Activated T-cell treated with anti-CD3 and anti-CD28 coated beads for 24 hours (primary cell): ENCODE measurements around the gene ITGA6.

Experiments
- DNase-seq: peaks from one replicate; pipeline ENCODE4 v3.0.0-alpha.2; 2020; ENCODE audit warnings: low read depth

ITGA6 gene

DNA sequence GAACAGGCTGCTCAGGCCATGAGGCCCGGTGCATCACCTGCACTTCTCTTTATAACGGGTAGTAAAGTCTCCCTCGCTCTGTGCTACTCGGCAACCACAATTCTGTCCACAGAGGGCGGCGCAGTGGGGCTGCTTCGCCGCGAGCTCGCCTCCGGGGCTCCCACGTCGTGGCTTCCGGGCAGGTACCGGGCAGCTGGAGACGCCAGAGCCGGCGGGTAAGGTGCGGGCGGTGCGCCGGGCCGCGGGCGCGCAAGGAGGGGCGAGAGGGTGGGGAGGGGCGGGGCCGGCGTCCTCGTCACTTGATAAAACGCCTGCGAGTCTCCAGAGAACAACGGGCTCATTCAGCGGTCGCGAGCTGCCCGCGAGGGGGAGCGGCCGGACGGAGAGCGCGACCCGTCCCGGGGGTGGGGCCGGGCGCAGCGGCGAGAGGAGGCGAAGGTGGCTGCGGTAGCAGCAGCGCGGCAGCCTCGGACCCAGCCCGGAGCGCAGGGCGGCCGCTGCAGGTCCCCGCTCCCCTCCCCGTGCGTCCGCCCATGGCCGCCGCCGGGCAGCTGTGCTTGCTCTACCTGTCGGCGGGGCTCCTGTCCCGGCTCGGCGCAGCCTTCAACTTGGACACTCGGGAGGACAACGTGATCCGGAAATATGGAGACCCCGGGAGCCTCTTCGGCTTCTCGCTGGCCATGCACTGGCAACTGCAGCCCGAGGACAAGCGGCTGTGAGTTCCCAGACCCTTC, at the start of gene ITGA6:
Gene ITGA6 (plus strand): TSS at position 331 of the 734 bp plus-strand sequence.
- DNase-seq, result peak; percentile 57

DNA sequence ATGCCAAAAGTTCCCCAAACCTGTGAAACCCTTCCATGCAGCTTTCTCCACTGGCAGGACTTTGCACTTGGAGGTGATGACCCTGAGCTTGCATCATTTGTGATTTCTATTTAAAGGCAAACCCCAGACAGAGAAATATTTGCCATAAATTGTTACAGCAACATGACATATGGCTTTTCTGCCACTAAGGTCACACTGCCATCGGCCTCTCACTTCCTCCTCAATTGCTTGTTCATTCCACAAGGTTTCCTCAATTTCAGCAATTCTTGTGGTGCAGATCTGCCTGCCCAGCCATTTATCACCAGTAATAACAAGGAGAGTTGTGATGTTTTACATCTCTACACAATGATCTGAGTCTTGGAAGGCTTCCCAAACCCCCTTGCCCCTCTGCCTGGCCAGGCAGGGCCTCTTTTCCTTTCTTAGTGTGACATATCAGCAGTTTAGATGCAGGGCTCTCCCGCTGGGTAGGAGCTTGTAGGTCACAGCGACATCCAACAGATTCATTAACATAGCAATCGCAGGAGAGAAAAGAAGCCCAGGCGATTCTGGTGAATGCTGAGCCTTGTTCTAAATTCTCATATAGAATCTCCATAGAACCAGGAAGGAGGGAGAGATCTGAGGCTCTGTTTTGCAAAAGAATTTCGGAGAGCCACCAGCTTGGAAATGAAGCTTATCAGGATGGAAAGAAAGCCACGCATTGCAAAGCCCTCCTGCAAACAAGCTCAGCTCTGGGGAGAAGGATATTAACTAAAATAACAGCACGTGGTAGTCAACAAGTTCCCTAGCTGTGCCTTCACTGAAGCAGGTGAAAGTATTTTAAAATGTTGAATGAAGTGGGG, 46.7 kb upstream of the ITGA6 start:
- no peak for DNase-seq

DNA sequence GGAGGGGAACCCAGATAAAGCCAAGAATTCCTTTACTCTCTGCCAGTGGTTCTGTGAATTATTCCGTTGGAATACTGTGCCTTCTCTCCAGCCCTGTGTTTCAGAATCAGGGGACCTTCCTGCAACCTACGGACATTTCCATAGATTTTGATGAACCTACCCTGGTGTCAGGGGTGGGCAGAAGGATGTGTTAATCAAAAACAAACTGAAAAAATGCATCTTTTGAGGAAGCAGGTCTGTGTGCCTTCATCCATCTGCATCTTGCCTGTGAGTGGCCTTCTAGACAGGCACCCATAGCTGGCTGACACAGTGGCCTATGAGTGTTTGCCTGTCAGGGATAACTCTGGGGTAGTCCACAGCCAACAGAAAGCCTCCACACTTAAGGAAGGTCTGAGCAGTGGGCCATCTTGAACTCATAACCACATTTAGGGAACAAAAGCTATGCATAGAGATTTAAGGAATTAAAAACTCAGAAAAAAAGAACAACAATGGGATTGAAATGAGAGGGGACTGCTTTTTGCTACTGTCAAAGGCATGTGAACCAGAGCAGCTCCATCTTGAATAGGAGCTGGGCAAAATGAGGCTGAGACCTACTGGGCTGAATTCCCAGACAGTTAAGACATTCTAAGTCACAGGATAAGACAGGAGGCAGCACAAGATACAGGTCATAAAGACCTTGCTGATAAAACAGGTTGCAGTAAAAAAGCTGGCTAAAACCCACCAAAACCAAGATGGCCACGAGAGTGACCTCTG, 45.9 kb upstream of the ITGA6 start:
- no peak for DNase-seq

DNA sequence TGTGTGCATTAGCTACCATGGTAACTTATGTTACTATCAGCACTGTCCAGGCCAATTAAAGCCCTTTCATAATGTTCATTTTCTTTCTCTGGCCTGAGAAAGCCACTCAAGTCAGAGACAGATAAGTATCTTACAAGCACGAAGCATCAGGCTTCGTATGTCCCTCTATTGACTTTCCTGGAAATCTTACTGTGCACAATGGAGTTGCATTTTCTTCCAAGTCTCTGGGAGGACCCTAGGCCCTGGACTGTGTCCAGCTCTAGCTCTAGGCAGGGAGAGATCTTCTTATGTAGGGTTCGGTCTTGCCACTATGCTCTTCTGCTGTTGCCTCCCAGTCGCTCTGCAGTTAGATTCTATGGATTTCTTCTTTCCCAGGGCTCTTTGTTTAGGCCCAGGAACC, 40.0 kb upstream of the ITGA6 start:
- no peak for DNase-seq

DNA sequence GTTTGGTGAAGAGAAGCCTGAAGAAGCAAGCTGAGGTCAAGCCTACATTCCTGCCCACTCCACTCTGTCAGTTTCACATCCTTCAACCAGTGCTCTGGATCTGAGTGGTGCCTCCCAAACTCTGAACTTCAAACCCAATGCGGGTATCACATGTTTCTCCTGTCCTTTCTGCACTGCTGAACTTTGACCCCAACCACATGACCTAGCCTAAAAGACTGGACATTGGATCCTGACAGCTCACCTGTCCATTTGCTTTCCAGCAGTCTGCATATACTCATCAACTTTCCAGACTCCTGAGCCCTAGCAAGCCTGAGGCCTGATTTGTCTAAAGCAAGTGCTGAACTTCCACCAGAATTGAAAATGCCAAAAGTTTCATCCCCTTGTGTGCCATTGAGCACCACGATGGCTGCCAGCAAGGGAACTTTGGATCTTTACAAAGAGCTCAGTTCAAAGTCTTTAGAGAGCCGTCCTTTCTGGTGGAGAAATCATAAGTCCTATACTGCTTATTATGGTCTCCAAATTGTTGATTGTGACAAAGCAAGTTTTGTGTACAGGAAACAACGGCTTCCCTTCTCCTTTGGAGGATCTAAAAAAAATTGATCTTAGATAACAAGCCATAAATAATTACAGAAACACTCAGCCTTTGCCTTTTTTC, 37.6 kb upstream of the ITGA6 start:
- DNase-seq, result no peak

DNA sequence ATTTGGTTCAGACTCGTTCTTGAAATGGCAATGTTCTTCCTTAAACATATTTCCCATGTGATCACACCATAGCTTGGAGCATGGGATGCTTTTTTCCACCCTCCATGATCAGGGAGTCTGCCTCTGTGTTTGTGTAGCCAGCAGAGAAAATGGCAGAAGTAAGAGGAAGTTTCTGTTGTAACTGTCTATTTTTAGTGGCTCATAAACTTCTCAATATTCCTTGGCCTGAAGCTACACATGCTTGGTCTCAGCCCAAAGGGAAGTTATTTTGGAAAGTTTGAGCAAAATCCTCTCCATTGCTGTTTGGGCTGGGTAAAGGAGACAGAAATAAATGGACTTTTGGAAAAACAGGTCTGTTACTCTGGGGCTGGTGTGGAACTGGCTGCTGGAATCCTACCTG, 33.4 kb upstream of the ITGA6 start:
- no peak for DNase-seq

DNA sequence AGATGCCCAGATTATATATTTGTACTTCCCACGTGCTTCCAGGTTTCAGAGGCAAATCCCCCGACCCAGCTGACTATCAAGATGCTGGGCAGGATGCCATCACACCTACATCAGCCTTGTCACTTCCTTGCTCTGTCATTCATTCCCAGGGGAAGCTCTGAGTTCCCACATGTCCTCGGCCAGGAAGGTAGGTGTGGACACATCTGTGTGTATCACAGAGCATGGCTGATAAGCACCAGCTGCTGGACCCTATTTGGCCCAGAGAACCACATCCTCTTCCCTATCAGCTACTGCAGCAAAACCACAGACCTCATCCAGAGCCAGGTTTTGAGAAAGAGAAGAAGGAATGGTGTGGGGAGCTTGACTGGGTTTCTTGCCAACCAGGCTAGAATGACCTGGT, 31.9 kb upstream of the ITGA6 start:
- DNase-seq, result no peak

DNA sequence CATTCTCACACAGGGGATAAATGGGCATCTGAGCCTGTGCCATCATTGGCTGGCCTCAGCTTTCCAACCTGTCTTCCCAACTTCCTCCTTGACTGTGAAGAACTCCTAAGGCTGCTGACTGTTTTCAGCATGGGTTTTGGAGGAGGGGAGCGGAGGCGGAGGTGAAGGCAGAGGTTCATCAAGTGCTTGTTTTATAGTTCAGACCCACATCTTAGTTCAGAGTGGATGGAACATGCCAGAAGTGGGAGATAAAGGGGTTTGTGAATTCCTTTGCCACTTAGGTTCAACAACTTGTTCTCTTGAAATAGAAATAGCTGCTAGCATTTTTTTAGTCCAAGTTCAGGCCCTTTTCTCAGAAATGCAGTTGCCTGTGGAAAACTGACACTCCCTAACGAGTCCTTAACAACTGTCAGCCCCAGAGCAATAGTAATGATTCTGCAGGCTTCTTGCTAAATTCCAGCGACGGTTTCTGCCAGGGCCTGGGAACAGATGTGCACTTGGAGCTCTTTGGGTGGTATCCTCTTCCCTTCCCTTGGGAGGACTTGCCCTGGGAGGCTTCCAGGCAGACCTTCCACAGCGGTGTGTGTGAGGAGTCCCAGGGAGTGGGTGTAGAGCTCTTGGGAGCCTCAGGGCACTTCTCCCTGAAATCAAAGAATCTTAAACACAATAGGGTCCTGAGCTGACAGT, 30.1 kb upstream of the ITGA6 start:
- DNase-seq, result no peak

DNA sequence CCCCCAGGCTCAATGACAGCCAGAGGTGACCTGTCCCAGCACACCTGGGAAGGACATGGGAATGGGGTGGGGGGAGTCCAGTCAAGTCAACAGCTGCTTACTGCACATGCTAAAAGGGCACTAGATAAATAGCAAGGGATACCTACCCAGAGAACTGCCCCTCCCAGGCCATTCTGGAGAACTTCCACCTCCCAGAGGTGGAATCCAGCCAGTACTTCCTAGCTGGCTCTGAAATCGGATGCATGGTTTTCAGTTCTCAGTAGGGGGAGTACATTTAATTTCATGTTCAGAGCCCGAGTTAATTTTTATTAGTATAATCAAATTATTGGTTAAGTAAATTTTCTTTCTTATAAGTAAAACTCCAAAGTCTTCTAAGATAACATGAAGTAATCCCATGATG, 28.9 kb upstream of the ITGA6 start:
- no peak for DNase-seq

DNA sequence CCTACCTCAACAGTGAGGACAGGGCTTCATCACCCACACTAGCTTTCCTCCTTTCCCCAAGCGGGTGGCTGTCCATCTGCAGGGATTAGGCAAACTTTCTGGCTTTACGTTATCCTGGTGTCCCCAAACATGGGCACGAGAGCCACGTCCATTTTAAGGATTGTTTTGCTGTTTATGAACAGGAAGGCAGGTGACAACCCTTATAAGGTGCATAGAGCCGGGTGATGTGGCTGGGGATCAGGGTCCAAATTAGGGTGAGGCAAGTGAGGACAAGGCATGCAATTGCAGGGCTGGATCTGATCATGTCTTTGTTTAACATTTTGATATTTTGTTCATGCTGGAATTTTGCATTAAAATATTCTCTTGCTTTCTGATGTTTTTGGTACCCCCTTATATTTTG, 27.6 kb upstream of the ITGA6 start:
- no peak for DNase-seq

DNA sequence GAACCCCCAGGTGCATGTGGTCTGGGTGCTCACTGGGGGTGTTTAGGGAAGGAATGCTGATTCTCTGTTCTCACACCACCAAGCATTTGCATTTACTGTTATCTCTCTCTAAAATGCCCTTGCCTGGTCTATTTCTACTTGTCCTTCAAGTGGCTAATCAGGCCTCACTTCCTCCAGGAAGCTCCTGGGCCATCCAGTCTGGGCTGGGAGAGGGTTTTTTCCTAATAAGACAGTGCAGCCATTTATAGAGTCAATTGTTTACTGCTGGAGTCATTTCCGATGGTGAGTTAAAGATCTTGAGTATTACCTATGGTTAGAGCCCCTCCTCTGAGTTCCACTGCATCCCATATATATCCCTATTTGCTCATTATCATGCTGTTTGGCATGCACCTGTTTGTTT, 25.2 kb upstream of the ITGA6 start:
- DNase-seq, result no peak

DNA sequence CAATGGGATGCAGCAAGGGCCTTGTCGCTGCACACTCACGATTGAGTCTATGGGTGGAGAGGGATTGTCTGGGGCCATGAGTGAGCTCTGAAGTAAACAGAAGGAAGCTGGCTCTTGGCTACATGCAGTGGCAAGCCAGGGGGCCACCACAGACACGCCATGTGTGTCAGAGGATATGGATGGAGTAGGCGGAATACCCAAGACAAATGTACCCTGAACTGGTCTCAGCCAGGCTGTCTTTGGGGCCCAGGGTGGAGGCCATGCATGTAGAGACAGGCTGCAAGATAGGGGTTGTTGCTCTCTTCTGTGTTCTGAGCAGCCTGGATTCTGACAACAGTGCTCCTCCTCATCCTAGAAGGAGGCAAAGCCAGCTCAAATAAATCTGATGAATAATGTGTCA, 24.0 kb upstream of the ITGA6 start:
- no peak for DNase-seq

DNA sequence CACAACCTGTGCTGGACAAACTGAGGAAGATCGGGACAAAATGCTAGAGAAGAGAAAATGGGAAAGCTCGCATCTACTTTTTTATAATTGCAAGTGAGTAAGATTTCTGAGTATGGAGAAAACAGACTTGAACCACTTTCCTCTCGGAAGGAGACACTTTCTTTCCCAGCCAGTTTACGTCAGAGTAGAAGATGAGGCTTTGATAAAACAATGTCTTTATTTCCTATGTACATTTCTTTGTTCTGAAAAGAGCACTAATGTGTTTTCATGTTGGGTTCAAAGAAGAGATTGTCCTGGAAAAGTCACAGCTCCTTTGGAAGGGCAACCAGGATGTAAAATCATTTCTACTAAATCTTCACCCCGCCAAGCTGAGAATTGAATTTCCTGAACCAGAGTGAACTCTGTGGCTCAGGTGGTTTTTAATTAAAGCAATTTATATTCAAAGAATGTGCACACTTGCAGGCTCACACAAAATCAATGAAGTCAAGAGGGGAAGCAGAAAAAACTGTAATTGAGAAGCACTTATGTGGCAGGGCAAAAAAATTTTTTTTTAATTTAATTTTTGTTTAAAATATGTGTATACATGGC, 23.4 kb upstream of the ITGA6 start:
- DNase-seq, result no peak

DNA sequence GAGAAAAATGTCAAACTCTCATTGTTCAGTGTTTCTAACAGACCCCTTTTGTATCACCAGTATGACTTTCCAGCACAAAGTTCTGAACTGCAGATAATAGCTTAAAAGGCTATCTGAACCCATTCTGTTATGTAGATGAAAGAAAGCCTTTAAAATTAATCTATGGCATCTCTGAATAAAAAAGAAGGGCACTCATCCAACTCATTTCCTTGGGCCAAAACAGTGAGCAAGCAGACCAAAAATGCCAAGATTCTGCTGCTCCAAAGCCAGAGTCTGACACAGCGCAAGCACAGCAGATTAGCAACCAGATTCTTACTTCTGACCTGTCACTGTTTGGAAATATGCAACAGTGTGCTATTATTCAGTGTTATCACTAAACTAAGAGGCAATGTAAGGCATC, 22.6 kb upstream of the ITGA6 start:
- DNase-seq, result no peak

DNA sequence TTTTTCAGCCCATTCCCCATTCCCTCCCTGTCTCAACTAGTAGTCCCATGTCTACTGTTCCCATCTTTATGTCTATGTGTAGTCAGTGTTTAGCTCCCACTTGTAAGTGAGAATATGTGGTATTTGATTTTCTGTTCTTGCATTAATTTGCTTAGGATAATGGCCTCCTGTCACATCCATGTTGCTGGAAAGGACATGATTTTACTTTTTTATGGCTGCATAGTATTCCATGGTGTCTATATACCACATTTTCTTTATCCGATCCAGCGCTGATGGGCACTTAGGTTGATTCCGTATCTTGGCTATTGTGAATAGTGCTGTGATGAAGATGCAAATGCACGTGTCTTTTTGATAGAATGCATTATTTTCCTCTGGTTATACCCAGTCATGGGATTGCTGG, 21.7 kb upstream of the ITGA6 start:
- DNase-seq, result no peak

DNA sequence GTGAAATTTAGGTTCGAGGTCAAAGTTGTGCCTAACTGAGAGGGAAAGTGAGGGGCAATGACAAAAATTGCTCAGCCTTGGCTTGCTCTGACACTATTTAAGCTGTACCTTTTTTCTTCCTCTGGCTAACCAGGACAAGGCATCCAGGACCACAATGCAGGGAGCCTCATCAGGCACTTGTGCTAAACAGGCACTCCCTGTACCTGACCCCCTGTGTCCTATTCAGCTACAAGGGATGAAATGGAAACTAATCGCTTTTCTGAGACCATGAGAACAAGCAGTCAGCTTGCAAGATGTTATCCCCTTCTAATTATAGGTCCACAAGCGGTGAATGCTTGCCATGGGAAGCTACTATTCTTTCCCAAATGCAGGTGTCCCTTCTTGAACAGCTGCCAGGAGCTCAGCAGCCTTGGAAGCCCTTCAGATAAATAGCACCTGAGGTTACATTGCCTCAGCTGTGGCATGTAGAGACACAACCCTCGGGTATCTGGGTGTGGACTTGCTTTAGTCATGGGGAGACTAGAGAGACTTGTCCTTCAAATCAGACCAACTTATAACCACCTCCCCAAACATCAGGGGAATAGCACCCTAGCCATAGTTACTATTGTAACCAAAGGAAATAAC, 19.1 kb upstream of the ITGA6 start:
- no peak for DNase-seq

DNA sequence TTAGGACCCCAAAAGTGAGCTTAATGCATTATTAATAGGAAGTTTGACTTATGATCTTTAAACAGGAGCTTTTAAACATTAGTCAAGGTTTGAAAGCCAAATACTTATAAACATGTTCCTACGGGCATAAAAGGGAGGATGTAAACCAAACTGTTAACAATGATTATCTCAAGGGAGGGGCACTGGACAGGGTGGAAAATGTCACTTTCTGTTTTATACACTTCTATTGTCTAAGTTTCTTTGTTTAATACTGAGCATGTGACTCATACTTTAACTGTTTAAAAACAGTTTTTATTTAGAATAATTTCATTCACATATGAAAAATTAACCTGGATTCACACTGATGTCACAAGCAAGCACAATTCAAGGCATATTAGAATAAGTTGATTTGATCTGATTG, 18.3 kb upstream of the ITGA6 start:
- no peak for DNase-seq

DNA sequence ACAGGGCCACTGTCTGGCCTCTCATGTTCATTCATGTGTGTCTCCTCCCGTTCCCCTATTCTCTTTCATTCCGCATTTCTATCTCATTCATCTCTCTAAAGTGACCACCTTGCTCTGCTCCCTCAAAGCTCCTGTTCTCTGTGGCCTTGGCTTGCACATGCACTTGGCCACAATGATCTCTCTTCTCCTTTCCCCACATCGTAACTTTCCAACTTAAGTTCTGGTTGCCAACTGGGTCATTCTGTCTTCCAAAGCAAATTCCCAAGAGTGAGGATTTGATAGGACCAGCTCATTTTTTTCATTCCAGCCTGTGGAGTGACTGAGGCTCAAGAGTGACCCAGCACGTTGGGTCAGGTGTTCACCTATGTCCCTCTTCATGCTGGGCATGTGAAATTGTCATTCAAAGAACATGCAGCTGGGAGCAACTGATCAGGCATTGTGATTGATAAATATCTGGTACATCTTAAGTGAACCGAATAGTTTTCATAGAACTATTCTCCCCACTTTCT, 14.3 kb upstream of the ITGA6 start:
- no peak for DNase-seq

DNA sequence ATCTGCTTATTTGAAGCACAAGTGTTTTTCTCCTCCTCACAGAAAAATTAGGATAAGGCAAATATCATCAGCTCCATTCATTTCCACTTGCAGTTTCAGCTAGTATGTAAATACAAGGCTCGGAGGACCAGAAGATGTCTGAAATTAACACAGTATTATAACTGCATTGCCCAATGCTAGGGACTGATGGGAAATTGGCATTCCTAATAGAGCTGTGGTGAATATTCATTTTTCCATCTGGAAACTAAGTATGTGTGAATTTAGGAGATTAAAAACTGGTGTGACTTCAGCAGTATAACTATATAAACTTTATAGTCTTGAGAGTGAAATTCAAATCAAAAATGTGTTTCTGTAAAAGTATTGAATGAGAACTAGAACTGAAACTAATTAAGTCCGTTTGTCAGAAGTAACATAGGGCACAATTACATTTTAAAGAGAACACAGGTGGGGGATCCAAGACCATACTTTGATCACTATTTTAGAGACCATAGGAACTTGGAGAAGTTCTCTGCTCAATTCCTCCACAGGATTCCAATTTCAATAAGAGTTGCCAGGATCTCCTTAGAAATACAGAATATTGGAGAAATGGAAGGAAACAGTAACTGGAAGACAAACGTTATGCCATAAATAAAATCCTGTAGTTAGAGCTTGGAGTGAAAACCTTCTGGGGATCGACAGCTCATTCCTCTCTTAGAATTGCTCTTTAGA, 12.1 kb upstream of the ITGA6 start:
- DNase-seq, result no peak

DNA sequence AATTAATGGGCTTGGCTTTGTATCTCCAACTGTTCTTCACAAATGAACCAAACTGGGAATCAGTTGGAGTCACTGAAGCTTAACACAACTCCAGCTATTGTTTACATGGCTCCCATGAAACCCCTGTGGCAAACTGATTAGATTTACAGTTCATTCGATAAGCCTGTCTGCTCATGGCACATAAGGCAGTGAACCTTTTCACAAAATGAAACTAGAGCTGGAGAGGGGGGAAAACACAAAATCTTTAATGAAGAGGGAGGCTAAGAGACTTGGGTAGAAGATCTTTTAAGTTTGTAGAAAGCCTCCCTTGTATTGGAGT, 11.6 kb upstream of the ITGA6 start:
- DNase-seq, result no peak
